Body of pancreas (tissue), 4 donors: ENCODE data around the gene RAD50. TPM values are rescaled to one million over a fixed set of nuclear protein-coding genes. Genes with fewer than 3 reads are reported as not detected.
"Not testable (repeated sequence)": the region's sequence is repeated elsewhere in the genome, so short reads cannot be mapped to it uniquely, and the experiment has no call there.

ENCODE experiments used
- ATAC-seq: fragments of 150-250 bp; one replicate; pipeline ENCODE4 v1.9.1; 2016
- DNase-seq, 4 donors: peaks; one replicate each; pipeline ENCODE4 v3.0.0-alpha.2; 2019
- H3K27ac ChIP-seq, 4 donors: fragments of 200-600 bp; sonication (generic); 1 replicate in 3 of 4; 2 replicates in 1 of 4; pipeline versions ENCODE4 v1.5.1 to v1.6.1; 2016 to 2019; ENCODE audit warnings: mild to moderate bottlenecking in 1 of 4, mixed read lengths in 1 of 4, moderate library complexity in 1 of 4
- H3K27me3 ChIP-seq, 2 donors: fragments of 200-600 bp; sonication (generic); one replicate each; pipeline ENCODE4 v1.6.0; 2016; ENCODE audit warnings: mild to moderate bottlenecking in 1 of 2
- H3K36me3 ChIP-seq, 2 donors: fragments of 200-600 bp; sonication (generic); replicated peaks in 1 of 2; 2 replicates each; pipeline ENCODE4 v1.5.1; 2016; ENCODE audit warnings: low read depth in 2 of 2; ENCODE audit not compliant: insufficient read depth in 1 of 2
- H3K4me1 ChIP-seq: fragments of 200-600 bp; sonication (generic); one replicate; pipeline ENCODE4 v1.6.0; 2016
- H3K4me3 ChIP-seq, 2 donors: fragments of 200-600 bp; sonication (generic); 1 replicate in 1 of 2; 2 replicates in 1 of 2; pipeline ENCODE4 v1.5.1; 2016 to 2019
- H3K9me3 ChIP-seq, 3 donors: fragments of 200-600 bp; sonication (generic); 1 replicate in 2 of 3; 2 replicates in 1 of 3; pipeline ENCODE4 v1.5.1; 2016
- POLR2A ChIP-seq, 3 donors: fragments of 450-650 bp; IDR thresholded peaks; one replicate each; pipeline ENCODE4 v1.6.1; 2016; ENCODE audit warnings: antibody characterized with exemption in 3 of 3, mild to moderate bottlenecking in 2 of 3
- WGBS, 2 donors: methylation state at CpG; one replicate each; pipeline ENCODE4 v1.1.5; 2017; 5-methylcytosine and 5-hydroxymethylcytosine counted together
- intact Hi-C: fragments of 100-400 bp; cut with DNase I; formaldehyde crosslinking; loops from one replicate; pipeline ENCODE4 v1.15.1; 2023
- total RNA-seq, 2 donors: library from RNA; depleted of rRNA; stranded (reverse); fragments of >200 nt; gene quantifications; one replicate each; pipeline ENCODE4 v1.1.0, GENCODE V29; 2016
- TF ChIP-seq, protein P1 (sequence below), 7 experiments: fragments of 450-650 bp in 4 of 7; fragments of 200-600 bp in 3 of 7; sonication (generic) in 3 of 7; IDR thresholded peaks; one replicate each; pipeline ENCODE4 v1.5.1; 2016 to 2019; ENCODE audit warnings: antibody characterized with exemption in 7 of 7

The RAD50 gene
- total RNA-seq, 2 donors from 2014 or later, result 18.7 to 42.5 TPM

DNA sequence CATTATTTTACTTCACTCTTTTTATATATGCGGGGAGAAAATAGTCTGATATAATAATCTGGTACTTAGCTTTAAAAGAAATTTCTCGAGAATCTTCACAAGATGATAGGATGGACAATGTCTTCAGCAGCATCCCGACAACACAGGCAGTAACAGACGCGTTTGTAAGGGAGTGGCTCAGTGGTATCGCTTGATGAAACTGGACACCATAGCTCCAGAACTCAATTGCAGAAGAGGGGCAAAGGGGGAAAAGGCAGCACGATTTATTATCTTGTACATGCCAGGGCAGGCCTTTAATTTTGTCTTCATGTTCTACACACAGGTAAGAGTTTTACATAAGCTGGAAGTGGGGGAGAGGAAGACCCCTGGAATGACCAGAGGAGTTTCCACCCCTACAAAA lies 132.7 kb downstream of the RAD50 start:
- no peaks in the 10 kb centered on the region for H3K27me3 ChIP-seq
- intact Hi-C loops, result no loop called here
- 81 to 86% methylated on average over 7 of the region's 7 CpGs for WGBS, 2 donors
- no peaks in the 10 kb centered on the region for H3K4me1 ChIP-seq
- TF ChIP-seq, protein P1, sequence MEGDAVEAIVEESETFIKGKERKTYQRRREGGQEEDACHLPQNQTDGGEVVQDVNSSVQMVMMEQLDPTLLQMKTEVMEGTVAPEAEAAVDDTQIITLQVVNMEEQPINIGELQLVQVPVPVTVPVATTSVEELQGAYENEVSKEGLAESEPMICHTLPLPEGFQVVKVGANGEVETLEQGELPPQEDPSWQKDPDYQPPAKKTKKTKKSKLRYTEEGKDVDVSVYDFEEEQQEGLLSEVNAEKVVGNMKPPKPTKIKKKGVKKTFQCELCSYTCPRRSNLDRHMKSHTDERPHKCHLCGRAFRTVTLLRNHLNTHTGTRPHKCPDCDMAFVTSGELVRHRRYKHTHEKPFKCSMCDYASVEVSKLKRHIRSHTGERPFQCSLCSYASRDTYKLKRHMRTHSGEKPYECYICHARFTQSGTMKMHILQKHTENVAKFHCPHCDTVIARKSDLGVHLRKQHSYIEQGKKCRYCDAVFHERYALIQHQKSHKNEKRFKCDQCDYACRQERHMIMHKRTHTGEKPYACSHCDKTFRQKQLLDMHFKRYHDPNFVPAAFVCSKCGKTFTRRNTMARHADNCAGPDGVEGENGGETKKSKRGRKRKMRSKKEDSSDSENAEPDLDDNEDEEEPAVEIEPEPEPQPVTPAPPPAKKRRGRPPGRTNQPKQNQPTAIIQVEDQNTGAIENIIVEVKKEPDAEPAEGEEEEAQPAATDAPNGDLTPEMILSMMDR (IDR thresholded peaks at IDR 0.05), result no peak
- TF ChIP-seq POLR2A (IDR thresholded peaks at IDR 0.05), result no peak
- DNase-seq (no peak), ATAC-seq (no peak)
- no peaks in the 10 kb centered on the region for H3K36me3 ChIP-seq
- no peak overlapping the region for H3K4me3 ChIP-seq
- no peak overlapping the region for H3K27ac ChIP-seq
- no peaks in the 10 kb centered on the region for H3K9me3 ChIP-seq

DNA sequence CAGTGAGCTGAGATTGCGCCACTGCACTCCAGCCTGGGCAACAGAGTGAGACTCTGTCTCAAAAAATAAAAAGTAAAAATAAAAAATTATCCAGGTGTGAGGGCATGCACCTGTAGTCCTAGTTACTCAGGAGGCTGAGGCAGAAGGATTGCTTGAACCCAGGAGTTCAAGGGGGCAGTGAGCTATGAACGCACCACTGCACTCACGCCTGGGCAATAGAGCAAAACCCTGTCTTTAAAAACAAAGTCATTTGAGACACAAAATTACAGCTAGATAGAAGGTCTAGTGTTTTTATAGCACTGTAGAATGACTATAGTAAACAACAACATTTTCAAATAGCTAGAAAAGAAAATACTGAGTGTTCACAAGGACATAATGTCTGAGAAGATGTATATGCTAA lies 133.4 kb downstream of the RAD50 start:
- Histone ChIP-seq H3K27ac (no peak overlapping the region), H3K4me3 (no peak overlapping the region), H3K9me3 (no peaks in the 10 kb centered on the region), H3K4me1 (no peaks in the 10 kb centered on the region), H3K27me3 (no peaks in the 10 kb centered on the region), H3K36me3 (no peaks in the 10 kb centered on the region)
- no peak for ATAC-seq
- TF ChIP-seq POLR2A (IDR thresholded peaks at IDR 0.05), result no peak
- TF ChIP-seq, protein P1 (IDR thresholded peaks at IDR 0.05), result no peak
- no peak for DNase-seq
- intact Hi-C loops, result no loop called here
- WGBS, 2 donors, result 98 to 100% methylated on average over 3 of the region's 3 CpGs

DNA sequence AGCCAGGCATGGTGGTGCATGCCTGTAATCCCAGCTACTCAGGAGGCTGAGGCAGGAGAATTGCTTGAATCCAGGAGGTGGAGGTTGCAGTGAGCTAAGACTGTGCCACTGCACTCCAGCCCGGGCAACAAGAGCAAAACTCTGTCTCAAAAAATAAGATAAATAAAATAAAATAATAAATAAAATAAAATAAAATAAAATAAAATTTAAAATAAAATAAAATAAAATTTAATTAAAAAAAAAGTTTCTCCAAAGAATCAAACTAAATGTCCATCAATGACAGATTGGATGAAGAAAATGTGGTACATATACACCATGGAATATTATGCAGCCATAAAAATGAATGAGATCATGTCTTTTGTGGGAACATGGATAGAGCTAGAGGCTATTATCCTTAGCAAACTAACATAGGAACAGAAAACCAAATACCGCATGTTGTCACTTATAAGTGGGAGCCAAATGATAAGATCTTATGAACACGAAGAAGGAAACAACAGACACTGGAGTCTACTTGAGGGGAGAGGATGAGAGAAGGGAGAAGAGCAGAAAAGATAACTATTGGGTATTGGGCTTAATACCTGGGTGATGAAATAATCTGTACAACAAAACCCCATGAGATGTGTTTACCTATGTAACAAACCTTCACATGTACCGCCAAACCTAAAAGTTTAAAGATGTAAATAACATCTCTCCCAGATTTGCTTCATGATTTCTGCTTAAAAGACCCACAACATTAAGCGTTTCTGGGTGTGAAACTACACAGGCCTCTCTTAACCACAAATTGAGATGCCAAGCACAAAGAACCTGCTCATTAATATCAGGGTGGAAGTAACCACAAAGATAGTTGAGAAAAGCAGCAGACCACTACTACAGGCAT lies 135.2 kb downstream of the RAD50 start:
- H3K4me3 ChIP-seq, intact Hi-C loops, H3K27ac ChIP-seq, H3K9me3 ChIP-seq, H3K4me1 ChIP-seq, ATAC-seq, H3K36me3 ChIP-seq, DNase-seq, H3K27me3 ChIP-seq: not testable (repeated sequence)
- WGBS, 2 donors, result 79 to 95% methylated on average over 5 of the region's 5 CpGs

DNA sequence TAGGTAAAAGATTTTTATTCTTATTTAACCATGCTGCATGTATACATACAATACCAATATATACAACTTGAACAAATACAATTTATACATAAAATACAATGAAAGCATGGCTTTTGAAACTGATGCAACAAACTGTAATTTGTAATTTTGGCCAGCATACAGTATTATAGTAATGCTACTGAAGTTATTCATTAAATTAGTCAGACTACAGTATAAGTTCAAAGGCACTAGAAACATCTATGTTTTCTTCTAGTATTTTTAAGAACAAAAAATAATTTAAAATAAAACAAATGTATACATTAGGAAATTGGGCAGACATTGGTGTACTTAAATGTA lies 135.8 kb downstream of the RAD50 start:
- H3K27me3 ChIP-seq, result no peaks in the 10 kb centered on the region
- no peak overlapping the region for H3K4me3 ChIP-seq
- DNase-seq, result no peak
- TF ChIP-seq, protein P1 (IDR thresholded peaks at IDR 0.05), result no peak
- TF ChIP-seq POLR2A (IDR thresholded peaks at IDR 0.05), result no peak
- H3K4me1 ChIP-seq, result no peaks in the 10 kb centered on the region
- H3K27ac ChIP-seq, result no peak overlapping the region
- intact Hi-C loops, result no loop called here
- no peak for ATAC-seq
- H3K36me3 ChIP-seq, result no peaks in the 10 kb centered on the region
- no peaks in the 10 kb centered on the region for H3K9me3 ChIP-seq

Other genes starting within 250 kb of the RAD50 start
- 10 to 100 TPM; 21.3 to 30.3 TPM for gene SLC22A5, start 187.3 kb upstream of the RAD50 start, total RNA-seq
- gene IRF1, start 66.2 kb upstream of the RAD50 start, total RNA-seq, result 10 to 100 TPM; 12.2 to 15.5 TPM
- not detected for gene IL5, start 13.5 kb upstream of the RAD50 start, total RNA-seq
- not detected for gene IL13, start 101.2 kb downstream of the RAD50 start, total RNA-seq
- not detected for gene IL4, start 117.0 kb downstream of the RAD50 start, total RNA-seq
- gene KIF3A, start 180.6 kb downstream of the RAD50 start, total RNA-seq, result 1 to 10 TPM; 5.9 to 8.8 TPM
- 1 to 10 TPM in 1 of 2 donors, under 1 TPM in 1; 0.99 to 1.6 TPM for gene CCNI2, start 190.4 kb downstream of the RAD50 start, total RNA-seq
- 10 to 100 TPM; 27.5 to 27.7 TPM for gene SEPTIN8, start 220.3 kb downstream of the RAD50 start, total RNA-seq